T-helper 1 cell treated with Interleukin-12 subunit alpha and Interleukin-12 subunit beta and Interleukin-4 antibody, amounts not matched to agents 30 μg/mL and 1 μg/mL, for 36 hours (primary cell): ENCODE results near the gene JAKMIP2.
"Not testable (repeated sequence)": the region's sequence is repeated elsewhere in the genome, so short reads cannot be mapped to it uniquely, and the experiment has no call there.

Experiments used
- H3K27ac Mint-ChIP-seq: one replicate; pipeline ENCODE4 v1.8.0; 2021; ENCODE audit warnings: mild to moderate bottlenecking, mixed read lengths
- H3K27me3 Mint-ChIP-seq: one replicate; pipeline ENCODE4 v1.8.0; 2021; ENCODE audit warnings: low read depth, mixed read lengths
- H3K36me3 Mint-ChIP-seq: one replicate; pipeline ENCODE4 v1.8.0; 2021; ENCODE audit warnings: low read depth, mixed read lengths
- H3K4me1 Mint-ChIP-seq: one replicate; pipeline ENCODE4 v1.8.0; 2021; ENCODE audit warnings: low read depth, mixed read lengths
- H3K4me3 Mint-ChIP-seq: one replicate; pipeline ENCODE4 v1.8.0; 2021; ENCODE audit warnings: mild to moderate bottlenecking, moderate library complexity, mixed read lengths
- H3K9me3 Mint-ChIP-seq: one replicate; pipeline ENCODE4 v1.8.0; 2021; ENCODE audit warnings: mixed read lengths

The JAKMIP2 gene

DNA sequence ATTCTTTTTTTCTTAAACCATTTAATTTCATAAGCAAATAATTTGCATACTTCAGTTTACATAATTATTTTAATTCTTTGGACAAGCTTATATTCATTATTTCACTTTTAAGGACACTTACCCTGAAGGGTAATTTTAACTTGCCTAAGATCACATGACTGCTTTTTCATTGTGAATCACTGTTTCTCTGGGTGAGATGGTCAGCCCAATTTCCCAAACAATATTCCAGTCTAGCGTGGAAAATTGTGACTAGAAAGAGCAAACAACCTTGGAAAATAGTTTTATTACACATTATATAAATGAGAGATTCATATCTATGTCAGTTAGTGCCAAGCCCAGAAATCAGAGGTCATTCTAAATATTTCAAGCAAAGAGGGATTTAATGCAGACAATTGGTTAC is 21.4 kb upstream of the JAKMIP2 start:
- H3K4me3 Mint-ChIP-seq, result no peak overlapping the region
- no peak overlapping the region for H3K27ac Mint-ChIP-seq
- no peaks in the 10 kb centered on the region for H3K36me3 Mint-ChIP-seq
- no peaks in the 10 kb centered on the region for H3K9me3 Mint-ChIP-seq
- H3K4me1 Mint-ChIP-seq, result peaks cover 2% of the 10 kb centered on the region
- H3K27me3 Mint-ChIP-seq, result peaks cover 9% of the 10 kb centered on the region

DNA sequence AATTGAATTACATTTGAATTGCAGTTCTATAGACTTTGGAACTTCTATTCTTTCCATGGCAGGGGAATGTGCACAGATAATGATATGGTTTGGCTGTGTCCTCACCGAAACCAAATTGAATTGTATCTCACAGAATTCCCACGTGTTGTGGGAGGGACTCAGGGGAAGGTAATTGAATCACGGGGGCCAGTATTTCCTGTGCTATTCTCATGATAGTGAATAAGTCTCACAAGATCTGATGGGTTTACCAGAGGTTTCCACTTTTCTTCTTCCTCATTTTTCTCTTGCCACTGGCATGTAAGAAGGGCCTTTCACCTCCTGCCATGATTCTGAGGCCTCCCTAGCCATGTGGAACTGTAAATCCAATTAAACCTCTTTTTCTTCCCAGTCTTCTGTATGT is 20.6 kb upstream of the JAKMIP2 start:
- not testable (repeated sequence) for H3K27ac Mint-ChIP-seq, H3K4me1 Mint-ChIP-seq, H3K4me3 Mint-ChIP-seq, H3K36me3 Mint-ChIP-seq, H3K9me3 Mint-ChIP-seq
- peaks cover 10% of the 10 kb centered on the region for H3K27me3 Mint-ChIP-seq

DNA sequence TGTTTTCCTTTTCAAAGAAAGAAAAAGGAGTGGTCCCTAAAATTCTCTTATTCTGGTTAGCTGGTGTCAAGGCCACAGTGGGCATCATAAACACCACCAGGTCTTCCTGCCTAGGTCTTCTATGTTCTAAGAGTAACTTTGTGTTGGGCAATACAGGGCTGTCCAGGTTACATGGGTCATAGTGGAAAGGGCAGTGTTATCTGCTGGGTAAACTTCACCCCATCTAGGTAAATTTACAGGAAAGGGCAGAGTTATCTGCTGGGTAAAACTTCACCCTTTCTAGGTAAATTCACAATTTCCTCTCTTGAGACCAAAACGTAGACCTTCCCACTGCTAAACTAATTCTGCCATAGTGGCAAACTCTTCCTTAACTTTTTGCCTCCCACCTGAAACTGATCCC is 18.9 kb upstream of the JAKMIP2 start:
- Mint-ChIP-seq H3K27me3 (peaks cover 15% of the 10 kb centered on the region), H3K36me3 (no peaks in the 10 kb centered on the region), H3K4me1 (peaks cover 2% of the 10 kb centered on the region), H3K4me3 (no peak overlapping the region), H3K27ac (no peak overlapping the region), H3K9me3 (no peaks in the 10 kb centered on the region)

DNA sequence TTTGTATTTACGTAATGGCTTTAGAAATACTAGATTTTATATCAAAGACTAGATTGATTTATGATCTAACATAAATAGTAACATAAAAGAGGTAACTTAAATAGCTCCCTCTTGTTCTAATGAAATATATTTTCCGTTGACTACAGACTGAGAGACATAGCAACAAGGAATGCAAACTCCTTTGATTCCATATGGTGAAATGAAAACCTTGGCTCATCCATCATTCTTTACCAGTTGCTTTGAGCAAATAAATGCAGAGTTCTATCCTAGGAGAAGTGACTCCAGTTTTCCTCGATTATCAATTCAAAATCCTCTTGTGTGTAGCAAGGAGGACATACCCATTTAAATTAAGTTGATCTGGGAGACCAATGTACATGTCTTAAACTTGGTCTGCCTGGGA is 18.0 kb upstream of the JAKMIP2 start:
- Mint-ChIP-seq H3K36me3 (no peaks in the 10 kb centered on the region), H3K4me1 (peaks cover 2% of the 10 kb centered on the region), H3K4me3 (no peak overlapping the region), H3K27me3 (peaks cover 21% of the 10 kb centered on the region), H3K9me3 (no peaks in the 10 kb centered on the region), H3K27ac (no peak overlapping the region)

DNA sequence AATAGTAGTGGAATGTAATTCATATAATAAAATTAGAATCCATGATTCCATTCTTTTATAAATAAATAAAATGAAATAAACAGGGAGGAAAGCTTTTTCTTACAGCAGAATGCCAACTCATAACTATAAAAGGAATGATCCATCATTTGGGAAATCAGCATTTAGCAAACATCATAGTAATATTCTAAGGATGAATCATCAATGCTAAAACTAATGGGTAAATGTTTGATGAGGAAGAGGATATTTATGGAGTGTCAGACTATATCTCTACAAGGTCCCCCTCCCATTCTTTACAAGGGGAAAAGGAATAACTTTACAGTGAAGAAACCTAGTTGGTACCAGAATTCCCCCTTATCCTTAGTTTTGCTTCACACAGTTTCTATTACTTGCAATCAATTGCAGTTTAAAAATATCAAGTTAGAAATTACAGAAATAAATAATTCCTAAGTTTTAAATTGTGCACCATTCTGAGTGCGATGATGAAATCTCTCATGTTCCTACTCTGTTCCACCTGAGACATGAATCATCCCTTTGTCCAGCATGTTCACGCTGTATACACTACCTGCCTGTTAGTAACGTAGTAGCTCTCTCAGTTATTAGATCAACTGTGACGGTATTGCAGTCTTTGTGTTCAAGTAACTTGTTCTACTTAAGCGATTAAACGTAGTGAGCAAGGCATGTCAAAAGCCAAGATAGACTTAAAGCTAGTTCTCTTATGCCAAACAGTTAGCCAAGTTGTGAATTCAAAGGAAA is 14.2 kb upstream of the JAKMIP2 start:
- Mint-ChIP-seq H3K9me3 (no peaks in the 10 kb centered on the region), H3K27ac (no peak overlapping the region), H3K4me3 (no peak overlapping the region), H3K27me3 (peaks cover 22% of the 10 kb centered on the region), H3K36me3 (no peaks in the 10 kb centered on the region), H3K4me1 (no peaks in the 10 kb centered on the region)

DNA sequence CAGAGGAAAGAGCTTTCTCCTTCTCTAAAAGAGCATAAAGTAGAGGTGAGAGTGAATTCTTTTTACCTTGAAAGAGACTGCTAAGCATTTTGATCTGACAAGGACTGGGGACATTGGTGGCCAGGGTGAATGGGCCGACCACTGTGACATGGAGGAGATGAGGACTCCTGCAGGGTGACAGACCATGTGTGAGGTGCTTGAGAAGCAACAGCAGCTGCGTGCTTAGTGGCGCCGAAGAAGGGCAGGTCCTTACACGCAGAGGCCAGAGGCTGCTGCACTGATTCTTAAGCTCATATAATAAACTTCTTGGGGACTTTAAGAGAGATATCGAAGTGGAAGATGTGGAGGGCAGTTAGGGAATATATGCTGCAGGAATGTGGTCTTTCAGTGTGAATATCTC is 8.7 kb upstream of the JAKMIP2 start:
- no peak overlapping the region for H3K27ac Mint-ChIP-seq
- H3K27me3 Mint-ChIP-seq, result peaks cover 10% of the 10 kb centered on the region
- H3K4me1 Mint-ChIP-seq, result no peaks in the 10 kb centered on the region
- H3K9me3 Mint-ChIP-seq, result no peaks in the 10 kb centered on the region
- H3K4me3 Mint-ChIP-seq, result no peak overlapping the region
- no peaks in the 10 kb centered on the region for H3K36me3 Mint-ChIP-seq

DNA sequence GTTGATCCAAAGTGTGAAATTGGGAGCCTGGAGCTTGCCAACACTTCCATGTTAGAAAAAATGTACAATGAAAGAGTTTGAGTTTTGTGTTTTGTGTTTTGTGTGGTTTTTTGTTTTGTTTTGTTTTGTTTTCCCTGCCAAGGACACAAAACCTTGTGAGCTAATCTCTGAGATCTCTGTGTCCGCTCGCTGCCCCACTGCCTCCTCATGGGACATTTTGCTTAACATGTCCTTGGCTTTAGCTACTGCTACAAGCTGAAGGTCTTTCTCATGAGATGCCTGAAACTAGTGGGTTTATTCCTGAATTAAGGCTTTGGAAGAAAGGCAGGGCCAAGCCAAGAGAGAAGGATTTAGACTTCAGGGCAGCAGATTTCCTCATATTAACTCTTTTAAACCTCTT is 7.3 kb upstream of the JAKMIP2 start:
- no peaks in the 10 kb centered on the region for H3K9me3 Mint-ChIP-seq
- H3K4me1 Mint-ChIP-seq, result no peaks in the 10 kb centered on the region
- no peak overlapping the region for H3K27ac Mint-ChIP-seq

DNA sequence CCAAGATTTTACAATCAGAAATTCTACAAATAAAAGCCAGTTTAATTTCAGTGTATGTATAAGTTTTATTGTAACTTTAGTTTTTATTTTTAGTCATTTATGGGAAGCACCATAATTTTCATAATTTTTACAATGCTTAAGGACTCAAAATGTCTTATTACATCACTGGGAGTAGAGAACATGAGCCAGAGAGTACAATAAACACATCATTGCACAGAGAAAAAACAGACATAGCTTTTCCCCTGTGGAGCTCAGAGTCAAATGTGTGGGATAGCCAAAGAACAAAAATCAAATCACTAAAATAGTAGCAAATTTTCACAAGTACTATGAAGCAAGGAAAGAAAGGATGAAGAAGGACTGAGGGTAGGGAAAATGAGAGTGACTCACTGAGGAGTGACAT is 5.5 kb upstream of the JAKMIP2 start:
- Mint-ChIP-seq H3K4me1 (no peaks in the 10 kb centered on the region), H3K27ac (no peak overlapping the region), H3K9me3 (no peaks in the 10 kb centered on the region), H3K36me3 (no peaks in the 10 kb centered on the region), H3K27me3 (peaks cover 4% of the 10 kb centered on the region), H3K4me3 (no peak overlapping the region)

More for the DNA sequence above, 7.3 kb upstream of the JAKMIP2 start:
- H3K36me3 Mint-ChIP-seq, result no peaks in the 10 kb centered on the region
- H3K4me3 Mint-ChIP-seq, result no peak overlapping the region
- H3K27me3 Mint-ChIP-seq, result peaks cover 4% of the 10 kb centered on the region

DNA sequence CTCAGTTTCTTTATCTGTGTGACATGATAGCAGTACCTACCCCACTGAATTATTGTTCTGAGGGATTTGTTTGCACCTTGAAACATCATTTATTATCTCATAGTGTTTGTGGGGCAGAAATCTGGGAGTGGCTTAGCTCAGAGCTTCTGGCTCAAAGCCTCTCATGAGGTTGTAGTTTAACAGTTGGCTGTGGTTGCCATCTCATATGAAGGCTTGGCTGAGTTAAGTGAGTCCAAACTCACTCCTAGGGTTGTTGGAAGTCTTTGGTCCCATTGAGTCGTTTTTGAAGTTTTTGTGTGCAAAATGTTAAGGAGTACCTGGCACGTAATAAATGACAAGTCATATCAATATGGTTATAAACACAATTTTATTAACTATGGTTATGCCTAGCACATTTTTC is 3.6 kb upstream of the JAKMIP2 start:
- no peaks in the 10 kb centered on the region for H3K36me3 Mint-ChIP-seq
- H3K27me3 Mint-ChIP-seq, result peaks cover 4% of the 10 kb centered on the region
- peaks cover 12% of the 10 kb centered on the region for H3K4me1 Mint-ChIP-seq
- no peak overlapping the region for H3K4me3 Mint-ChIP-seq
- no peaks in the 10 kb centered on the region for H3K9me3 Mint-ChIP-seq
- H3K27ac Mint-ChIP-seq, result no peak overlapping the region

DNA sequence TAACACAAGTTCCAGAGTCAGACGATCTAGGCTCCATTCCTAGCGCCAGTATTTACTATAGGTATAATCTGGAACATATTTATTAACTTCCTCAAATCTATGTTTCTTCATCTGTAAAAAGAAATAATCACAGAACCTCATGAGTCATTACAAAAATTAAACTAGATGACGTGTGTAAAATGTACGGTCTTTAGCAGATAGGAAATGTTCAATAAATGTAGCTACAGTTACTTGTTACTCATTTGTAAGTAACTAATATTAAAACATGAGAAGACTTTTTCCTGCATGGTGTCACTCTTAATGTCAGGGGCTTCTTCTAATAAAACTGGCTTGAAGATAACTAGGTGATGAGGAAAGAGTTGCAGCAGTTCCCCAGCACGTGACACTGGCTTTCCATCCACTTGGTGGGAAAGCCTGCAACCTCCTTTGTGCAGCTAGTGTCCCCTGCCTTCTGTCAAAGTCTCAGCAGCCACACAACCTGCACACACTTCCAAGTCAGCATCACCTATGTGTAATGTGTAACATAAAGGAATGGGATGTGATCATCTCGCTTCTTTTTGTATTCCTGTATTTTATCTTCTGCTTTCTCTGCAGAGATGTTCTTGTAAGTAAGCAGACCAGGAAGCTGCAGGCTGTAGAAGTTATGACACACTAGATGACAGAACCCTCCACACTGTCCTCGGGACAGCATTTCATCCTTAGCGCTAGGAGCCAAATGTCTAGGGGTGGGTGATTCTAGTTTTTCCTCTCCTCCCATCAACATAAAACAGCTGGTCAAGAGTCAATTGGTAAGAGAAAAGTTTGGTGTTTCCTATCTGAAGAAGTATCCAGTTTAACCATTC is 1.8 kb upstream of the JAKMIP2 start:
- Mint-ChIP-seq H3K27me3 (peaks cover 4% of the 10 kb centered on the region), H3K9me3 (no peaks in the 10 kb centered on the region), H3K27ac (no peak overlapping the region), H3K4me3 (no peak overlapping the region), H3K36me3 (no peaks in the 10 kb centered on the region), H3K4me1 (peaks cover 21% of the 10 kb centered on the region)

DNA sequence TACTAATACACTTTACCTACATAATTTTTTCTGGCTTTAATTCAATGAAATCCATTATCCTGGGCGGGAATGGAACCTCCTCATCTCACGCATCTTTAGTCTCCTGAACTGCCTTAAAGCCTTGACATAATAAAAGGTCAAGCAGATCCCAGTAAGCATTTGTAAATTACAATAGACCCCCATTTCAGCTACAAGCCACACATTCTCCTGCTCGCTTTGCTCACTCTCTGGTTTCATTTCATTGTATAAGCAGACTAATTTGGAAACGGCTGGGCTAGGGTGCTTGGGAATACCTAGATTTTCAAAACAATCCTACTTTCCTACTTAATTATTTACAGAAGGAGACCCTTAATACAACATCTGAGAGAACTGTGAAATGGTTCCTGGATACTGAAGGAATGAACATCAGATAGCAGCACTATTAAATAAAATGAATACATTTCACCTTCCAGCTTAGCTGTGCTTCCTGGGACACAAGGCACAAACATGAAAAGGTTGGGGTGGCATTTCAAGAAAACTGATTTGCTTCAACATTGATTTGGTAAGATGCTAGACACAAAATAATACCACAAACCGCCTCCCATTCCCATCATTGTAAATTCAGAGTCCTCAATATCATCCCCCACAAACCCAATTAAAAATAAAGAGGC is 1.5 kb downstream of the JAKMIP2 start:
- Mint-ChIP-seq H3K27ac (peak overlapping the region; percentile 18), H3K36me3 (peaks cover 7% of the 10 kb centered on the region), H3K4me3 (peak overlapping the region; percentile 90), H3K27me3 (no peaks in the 10 kb centered on the region), H3K9me3 (peaks cover 10% of the 10 kb centered on the region), H3K4me1 (peaks cover 21% of the 10 kb centered on the region)

DNA sequence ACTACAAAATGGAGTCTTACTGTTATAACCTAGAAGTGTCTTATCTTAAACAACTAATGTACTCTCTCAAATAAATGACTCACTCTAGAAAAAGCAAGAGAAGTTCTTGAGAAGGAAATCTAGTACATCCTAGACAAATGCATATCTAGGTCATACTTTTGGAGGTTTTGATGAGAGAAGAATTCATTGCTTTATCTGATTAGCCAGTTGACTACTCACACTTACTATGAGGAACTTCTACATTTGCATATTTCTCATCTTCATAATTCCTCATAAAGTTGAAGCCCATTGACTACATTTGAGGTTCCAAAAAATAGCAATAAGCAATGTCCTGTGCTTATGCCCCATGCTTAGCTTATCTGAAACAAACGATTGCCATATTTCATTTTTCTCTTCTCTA is 2.8 kb downstream of the JAKMIP2 start:
- H3K4me3 Mint-ChIP-seq, result no peak overlapping the region
- H3K4me1 Mint-ChIP-seq, result peaks cover 21% of the 10 kb centered on the region
- no peak overlapping the region for H3K27ac Mint-ChIP-seq
- H3K27me3 Mint-ChIP-seq, result no peaks in the 10 kb centered on the region
- H3K36me3 Mint-ChIP-seq, result peaks cover 9% of the 10 kb centered on the region
- peaks cover 16% of the 10 kb centered on the region for H3K9me3 Mint-ChIP-seq

DNA sequence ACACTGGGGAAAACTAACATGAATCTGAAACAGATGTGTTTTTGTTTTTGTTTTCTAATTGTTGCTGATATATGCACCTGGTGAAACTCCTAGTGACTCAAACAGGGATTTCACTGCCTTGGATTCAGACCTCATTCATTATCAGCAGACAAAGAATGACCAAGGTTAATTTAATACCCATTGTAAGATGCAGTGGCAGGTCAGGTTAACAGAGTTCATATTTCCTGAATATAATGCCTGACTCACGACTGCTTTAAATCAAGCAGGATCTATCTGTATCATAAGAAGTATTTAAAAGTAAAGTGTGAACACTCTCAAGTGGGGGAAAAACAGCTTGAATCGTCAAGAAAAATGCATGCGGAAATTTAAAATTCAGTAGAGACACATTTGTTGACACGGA is 5.5 kb downstream of the JAKMIP2 start:
- Mint-ChIP-seq H3K27me3 (no peaks in the 10 kb centered on the region), H3K27ac (no peak overlapping the region), H3K4me1 (peaks cover 16% of the 10 kb centered on the region)

DNA sequence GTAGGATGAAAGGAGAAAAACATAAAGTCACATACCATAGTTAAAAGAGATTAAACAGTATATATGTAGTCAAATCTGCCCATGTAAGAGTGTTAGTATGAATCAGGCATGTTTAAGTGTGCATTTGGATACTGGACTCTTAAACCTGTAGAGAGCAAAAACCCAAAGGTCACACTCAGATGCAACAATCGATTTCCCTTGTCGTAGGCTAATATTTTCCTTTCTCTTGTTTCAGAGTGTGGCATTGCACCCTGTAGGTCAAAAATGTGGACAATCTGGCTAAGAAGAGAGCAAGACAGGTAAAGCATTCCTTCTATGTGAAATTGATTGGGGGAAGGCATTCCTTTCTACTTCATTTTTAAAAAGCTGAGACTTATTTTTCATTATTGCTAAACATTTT is 8.9 kb downstream of the JAKMIP2 start:
- Mint-ChIP-seq H3K4me1 (no peaks in the 10 kb centered on the region), H3K27ac (no peak overlapping the region), H3K9me3 (peaks cover 16% of the 10 kb centered on the region)

More for the DNA sequence above, 5.5 kb downstream of the JAKMIP2 start:
- Mint-ChIP-seq H3K9me3 (peaks cover 16% of the 10 kb centered on the region), H3K36me3 (peaks cover 9% of the 10 kb centered on the region), H3K4me3 (no peak overlapping the region)

DNA sequence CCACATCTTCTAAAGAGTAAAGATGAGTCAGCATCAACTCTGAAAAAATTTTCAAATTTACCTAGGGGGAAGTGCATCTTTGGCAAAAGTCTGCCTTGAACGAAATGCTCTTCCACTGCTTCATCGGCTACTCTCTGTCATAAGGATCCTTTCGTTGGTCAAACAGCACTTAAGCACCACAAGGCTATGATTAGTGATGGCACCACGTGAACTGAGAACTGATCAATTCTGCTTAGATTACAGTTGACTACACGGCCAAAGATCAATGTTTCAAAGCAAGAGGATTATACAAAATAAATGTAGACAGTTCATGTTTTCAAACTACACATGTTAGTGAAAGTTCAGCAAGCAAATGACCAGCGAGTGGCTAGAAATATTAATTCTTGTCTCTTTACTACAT is 9.4 kb downstream of the JAKMIP2 start:
- Mint-ChIP-seq H3K27me3 (no peaks in the 10 kb centered on the region), H3K36me3 (peaks cover 9% of the 10 kb centered on the region), H3K4me3 (no peak overlapping the region), H3K27ac (no peak overlapping the region), H3K9me3 (peaks cover 16% of the 10 kb centered on the region), H3K4me1 (no peaks in the 10 kb centered on the region)

More for the DNA sequence above, 8.9 kb downstream of the JAKMIP2 start:
- Mint-ChIP-seq H3K4me3 (no peak overlapping the region), H3K27me3 (no peaks in the 10 kb centered on the region), H3K36me3 (peaks cover 9% of the 10 kb centered on the region)
